H1 (cell line): Measurements from ENCODE around the gene TCF25. TPM values are rescaled to one million over a fixed set of nuclear protein-coding genes. Genes with fewer than 3 reads are reported as not detected.

ENCODE experiments used
- CTCF ChIA-PET: fragments of 300-600 bp; sonication (Branson Sonifier 250); formaldehyde crosslinking; loops from one replicate; lab custom pipeline; 2021; ENCODE audit not compliant: partially characterized antibody; lab: Charles Lee
- POLR2A ChIA-PET: fragments of 300-600 bp; sonication (Branson Sonifier 250); formaldehyde crosslinking; loops from one replicate; lab custom pipeline; 2021; ENCODE audit warnings: inconsistent platforms; ENCODE audit not compliant: partially characterized antibody; lab: Charles Lee
- DNase-seq, 2 experiments: peaks; one replicate each; pipeline versions ENCODE4 v3.0.0 to v3.0.0-alpha.2; 2010 to 2022; ENCODE audit warnings: low spot score in 2 of 2, low read depth in 1 of 2, mixed read lengths in 1 of 2
- FAIRE-seq: peaks from 2 replicates; lab custom pipeline; 2011; peaks lifted over from hg19 to GRCh38; lab: Jason Lieb, UNC
- H2AFZ ChIP-seq: 2 replicates; pipeline ENCODE4 v1.8.1; 2012; ENCODE audit warnings: low read length, inconsistent platforms
- H2AK5ac ChIP-seq: 2 replicates; pipeline ENCODE4 v1.6.1; 2013; ENCODE audit warnings: low read depth, low read length
- H2BK120ac ChIP-seq: replicated peaks from 2 replicates; pipeline ENCODE3; 2013; ENCODE audit warnings: low read depth, low read length, inconsistent platforms
- H2BK12ac ChIP-seq: 2 replicates; pipeline ENCODE4 v1.6.1; 2013; ENCODE audit warnings: low read depth, low read length
- H2BK15ac ChIP-seq: 2 replicates; pipeline ENCODE4 v1.6.1; 2013; ENCODE audit warnings: low read length
- H2BK20ac ChIP-seq: 2 replicates; pipeline ENCODE4 v1.6.1; 2013; ENCODE audit warnings: low read length
- H2BK5ac ChIP-seq: 2 replicates; pipeline ENCODE4 v1.6.1; 2013; ENCODE audit warnings: low read depth, low read length
- H3K14ac ChIP-seq: 2 replicates; pipeline ENCODE4 v1.6.1; 2013; ENCODE audit warnings: inconsistent platforms; ENCODE audit not compliant: insufficient read length
- H3K18ac ChIP-seq: 2 replicates; pipeline ENCODE4 v1.6.1; 2013; ENCODE audit warnings: low read length; ENCODE audit errors: extremely low read depth
- H3K23ac ChIP-seq: 2 replicates; pipeline ENCODE4 v1.6.1; 2013; ENCODE audit warnings: inconsistent platforms; ENCODE audit not compliant: insufficient read length
- H3K23me2 ChIP-seq: 2 replicates; pipeline ENCODE4 v1.6.1; 2013; ENCODE audit warnings: low read depth, low read length
- H3K27ac ChIP-seq: 2 replicates; pipeline ENCODE4 v1.6.1; 2011; ENCODE audit warnings: low read depth, low read length, inconsistent platforms
- H3K27me3 ChIP-seq, 4 experiments: replicated peaks in 1 of 4; 1 replicate in 1 of 4; 2 replicates in 3 of 4; pipeline versions ENCODE4 v1.6.1 to v1.8.1; 2011 to 2013; ENCODE audit warnings: low read length in 3 of 4, mild to moderate bottlenecking in 3 of 4, inconsistent platforms in 2 of 4, mixed read lengths in 2 of 4, moderate library complexity in 1 of 4; ENCODE audit not compliant: control insufficient read depth in 3 of 4, insufficient read depth in 3 of 4; ENCODE audit errors: extremely low read depth in 1 of 4
- H3K36me3 ChIP-seq, 4 experiments: 2 replicates each; pipeline versions ENCODE4 v1.6.1 to v1.8.1; 2011 to 2013; ENCODE audit warnings: mild to moderate bottlenecking in 4 of 4, low read length in 3 of 4, moderate library complexity in 2 of 4, control low read depth in 1 of 4, inconsistent platforms in 1 of 4; ENCODE audit not compliant: insufficient read depth in 4 of 4, control insufficient read depth in 2 of 4
- H3K4ac ChIP-seq: replicated peaks from 2 replicates; pipeline ENCODE3; 2013; ENCODE audit warnings: low read length, low read depth, mixed read lengths, inconsistent platforms; ENCODE audit not compliant: insufficient read length
- H3K4me1 ChIP-seq, 4 experiments: replicated peaks in 1 of 4; 1 replicate in 1 of 4; 2 replicates in 3 of 4; pipeline versions ENCODE4 v1.6.1 to v1.8.1; 2011 to 2013; ENCODE audit warnings: low read length in 3 of 4, inconsistent platforms in 2 of 4, mixed read lengths in 1 of 4; ENCODE audit not compliant: insufficient read depth in 4 of 4, control insufficient read depth in 3 of 4
- H3K4me2 ChIP-seq, 2 experiments: 2 replicates each; pipeline versions ENCODE4 v1.6.1 to v1.8.1; 2011 to 2013; ENCODE audit warnings: low read depth in 2 of 2, low read length in 2 of 2, control low read depth in 1 of 2, inconsistent platforms in 1 of 2, mild to moderate bottlenecking in 1 of 2; ENCODE audit not compliant: insufficient read depth in 1 of 2
- H3K4me3 ChIP-seq, 4 experiments: fragments of 200-600, 300-600 bp in 1 of 4; sonication (generic), shearing (Covaris generic), sonication (Bioruptor Twin) in 1 of 4; 2 replicates each; pipeline versions ENCODE4 v1.5.1 to v1.8.1; 2011 to 2016; ENCODE audit warnings: low read length in 4 of 4, low read depth in 3 of 4, control low read depth in 2 of 4, inconsistent platforms in 2 of 4, mild to moderate bottlenecking in 2 of 4, mixed read lengths in 1 of 4, moderate library complexity in 1 of 4; ENCODE audit not compliant: insufficient read depth in 2 of 4; ENCODE audit errors: extremely low read depth in 1 of 4
- H3K56ac ChIP-seq: replicated peaks from 2 replicates; pipeline ENCODE3; 2013; ENCODE audit warnings: low read depth, mild to moderate bottlenecking, mixed read lengths, low read length, inconsistent platforms; ENCODE audit not compliant: insufficient read length
- H3K79me1 ChIP-seq: 2 replicates; pipeline ENCODE4 v1.6.1; 2013; ENCODE audit warnings: low read depth, low read length, control low read depth
- H3K79me2 ChIP-seq, 2 experiments: 2 replicates each; pipeline versions ENCODE4 v1.6.1 to v1.8.1; 2012 to 2013; ENCODE audit warnings: low read length in 2 of 2, mild to moderate bottlenecking in 2 of 2, inconsistent platforms in 1 of 2; ENCODE audit not compliant: insufficient read depth in 2 of 2, control insufficient read depth in 1 of 2
- H3K9ac ChIP-seq, 4 experiments: replicated peaks in 1 of 4; 1 replicate in 1 of 4; 2 replicates in 3 of 4; pipeline versions ENCODE4 v1.6.1 to v1.8.1; 2011 to 2013; ENCODE audit warnings: low read depth in 3 of 4, low read length in 3 of 4, control low read depth in 2 of 4, mild to moderate bottlenecking in 2 of 4, moderate library complexity in 2 of 4, inconsistent platforms in 1 of 4; ENCODE audit errors: extremely low read depth in 1 of 4
- H3K9me3 ChIP-seq, 2 experiments: 2 replicates each; pipeline versions ENCODE4 v1.6.1 to v1.8.1; 2012 to 2013; ENCODE audit warnings: mild to moderate bottlenecking in 2 of 2, moderate library complexity in 2 of 2, control low read depth in 1 of 2, inconsistent platforms in 1 of 2, low read depth in 1 of 2, low read length in 1 of 2, mixed read lengths in 1 of 2; ENCODE audit not compliant: insufficient read depth in 2 of 2
- H4K20me1 ChIP-seq, 2 experiments: replicated peaks in 1 of 2; 2 replicates each; pipeline versions ENCODE3 to v1.8.1; 2011 to 2013; ENCODE audit warnings: inconsistent platforms in 2 of 2, low read length in 2 of 2, mild to moderate bottlenecking in 1 of 2; ENCODE audit not compliant: insufficient read depth in 2 of 2, control insufficient read depth in 1 of 2
- H4K5ac ChIP-seq: 2 replicates; pipeline ENCODE4 v1.6.1; 2013; ENCODE audit warnings: low read length, low read depth, mixed read lengths, inconsistent platforms; ENCODE audit not compliant: insufficient read length
- H4K8ac ChIP-seq: 2 replicates; pipeline ENCODE4 v1.8.0; 2013; ENCODE audit warnings: mild to moderate bottlenecking, moderate library complexity, low read length, inconsistent platforms; ENCODE audit not compliant: insufficient read depth; ENCODE audit errors: extremely low read depth
- H4K91ac ChIP-seq: replicated peaks from 2 replicates; pipeline ENCODE3; 2013; ENCODE audit warnings: low read length, mixed read lengths, inconsistent platforms; ENCODE audit not compliant: insufficient read length
- CBX8 ChIP-seq: fragments of 300-800, 300-1000 bp; sonication (generic); IDR thresholded peaks from 2 replicates; pipeline ENCODE4 v1.7.1; 2016; ENCODE audit warnings: low read depth, low read length, borderline replicate concordance
- CHD1 ChIP-seq: IDR thresholded peaks from 2 replicates; pipeline ENCODE4 v1.6.1; 2012; ENCODE audit warnings: low read depth, low read length, improper control_type of control experiment
- EGR1 ChIP-seq: IDR thresholded peaks from 2 replicates; pipeline ENCODE4 v1.6.1; 2011; ENCODE audit warnings: low read depth, low read length, borderline replicate concordance
- EP300 ChIP-seq, 2 experiments: IDR thresholded peaks; 1 replicate in 1 of 2; 2 replicates in 1 of 2; pipeline ENCODE4 v1.6.1; 2011 to 2012; ENCODE audit warnings: low read depth in 2 of 2, low read length in 2 of 2, mild to moderate bottlenecking in 2 of 2, borderline replicate concordance in 1 of 2, inconsistent platforms in 1 of 2, moderate library complexity in 1 of 2
- JUND ChIP-seq: IDR thresholded peaks from 2 replicates; pipeline ENCODE4 v1.6.1; 2011; ENCODE audit warnings: mild to moderate bottlenecking, improper control_type of control experiment, low read length
- NANOG ChIP-seq: IDR thresholded peaks from 2 replicates; pipeline ENCODE4 v1.6.1; 2011; ENCODE audit warnings: low read length, low read depth, mild to moderate bottlenecking, inconsistent platforms; ENCODE audit not compliant: insufficient read depth, poor library complexity, severe bottlenecking
- NRF1 ChIP-seq: IDR thresholded peaks from 2 replicates; pipeline ENCODE4 v1.6.1; 2011; ENCODE audit warnings: mild to moderate bottlenecking, low read depth, low read length, improper control_type of control experiment
- RBBP5 ChIP-seq: IDR thresholded peaks from 2 replicates; pipeline ENCODE4 v1.7.1; 2012; ENCODE audit warnings: low read depth, mild to moderate bottlenecking, inconsistent platforms, low read length, moderate library complexity, borderline replicate concordance
- TBP ChIP-seq: IDR thresholded peaks from 2 replicates; pipeline ENCODE4 v1.6.1; 2011; ENCODE audit warnings: low read depth, low read length, improper control_type of control experiment
- WGBS, 2 experiments: shearing (Covaris generic) in 1 of 2; methylation state at CpG; one replicate each; pipeline versions ENCODE4 v1.1.6 to v1.1.7; 2013 to 2015; ENCODE audit warnings: low lambda C conversion rate in 2 of 2, mixed read lengths in 2 of 2, inconsistent platforms in 1 of 2, low coverage in 1 of 2, missing lambda C conversion rate in 1 of 2; ENCODE audit not compliant: insufficient replicate concordance in 2 of 2, insufficient coverage in 1 of 2, insufficient read length in 1 of 2; ENCODE audit errors: extremely low coverage in 1 of 2, missing lambda C conversion rate in 1 of 2; 5-methylcytosine and 5-hydroxymethylcytosine counted together
- polyA plus RNA-seq, 7 experiments: library from polyadenylated mRNA; depleted of rRNA in 3 of 7; stranded (reverse) in 5 of 7; unstranded in 2 of 7; fragments of >200 nt in 5 of 7; fragments of 200-250 nt in 2 of 7; gene quantifications; 1 replicate in 5 of 7; 2 replicates in 1 of 7; 4 replicates in 1 of 7; pipeline versions ENCODE4 v1.2.1 to v1.2.3, GENCODE V29; 2011 to 2013; ENCODE audit warnings: missing spikeins in 2 of 7, mixed read lengths in 2 of 7
- total RNA-seq: library from RNA; stranded (reverse); fragmentation: NEBNext Ultra II Directional; extraction: Animal tissue kit (Norgen Biotek cat#: 25700); gene quantifications from 2 replicates; pipeline ENCODE4 v1.2.1, GENCODE V29; 2021
- TF ChIP-seq, protein P1 (sequence below), 3 experiments: IDR thresholded peaks; 1 replicate in 2 of 3; 2 replicates in 1 of 3; pipeline versions ENCODE4 v1.5.1 to v1.6.1; 2011; ENCODE audit warnings: low read length in 3 of 3, mild to moderate bottlenecking in 3 of 3, inconsistent platforms in 2 of 3, low read depth in 1 of 3, moderate library complexity in 1 of 3; ENCODE audit not compliant: insufficient read depth in 1 of 3; ENCODE audit errors: control extremely low read depth in 1 of 3

Gene TCF25
- total and polyA plus RNA-seq, 2 of the 8 experiments (the other 6 are each of a cell fraction or from before 2014, with no cell fraction given), result 78.1 to 102 TPM

GRCh38 chr16:89952049-89952448, 78.7 kb downstream of the TCF25 start:
- no peak overlapping the region for H3K14ac ChIP-seq
- CTCF ChIA-PET, result interaction anchor here (1.8 to 3.9 kb wide), 3 partner anchors 12 to 21 kb away, joined by 5 to 15 read pairs (median 5); no protein-coding TSS in a partner anchor
- TF ChIP-seq EP300 (IDR thresholded peaks at IDR 0.05; ENCODE audit: borderline replicate concordance in 1 of 2, low read depth in 2 of 2, low read length in 2 of 2) (no peak), JUND (no peak), RBBP5 (no peak), CBX8 (no peak), CHD1 (no peak), EGR1 (no peak), NRF1 (no peak), NANOG (no peak), TBP (no peak)
- TF ChIP-seq, protein P1, sequence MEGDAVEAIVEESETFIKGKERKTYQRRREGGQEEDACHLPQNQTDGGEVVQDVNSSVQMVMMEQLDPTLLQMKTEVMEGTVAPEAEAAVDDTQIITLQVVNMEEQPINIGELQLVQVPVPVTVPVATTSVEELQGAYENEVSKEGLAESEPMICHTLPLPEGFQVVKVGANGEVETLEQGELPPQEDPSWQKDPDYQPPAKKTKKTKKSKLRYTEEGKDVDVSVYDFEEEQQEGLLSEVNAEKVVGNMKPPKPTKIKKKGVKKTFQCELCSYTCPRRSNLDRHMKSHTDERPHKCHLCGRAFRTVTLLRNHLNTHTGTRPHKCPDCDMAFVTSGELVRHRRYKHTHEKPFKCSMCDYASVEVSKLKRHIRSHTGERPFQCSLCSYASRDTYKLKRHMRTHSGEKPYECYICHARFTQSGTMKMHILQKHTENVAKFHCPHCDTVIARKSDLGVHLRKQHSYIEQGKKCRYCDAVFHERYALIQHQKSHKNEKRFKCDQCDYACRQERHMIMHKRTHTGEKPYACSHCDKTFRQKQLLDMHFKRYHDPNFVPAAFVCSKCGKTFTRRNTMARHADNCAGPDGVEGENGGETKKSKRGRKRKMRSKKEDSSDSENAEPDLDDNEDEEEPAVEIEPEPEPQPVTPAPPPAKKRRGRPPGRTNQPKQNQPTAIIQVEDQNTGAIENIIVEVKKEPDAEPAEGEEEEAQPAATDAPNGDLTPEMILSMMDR (IDR thresholded peaks at IDR 0.05; ENCODE audit: control extremely low read depth in 1 of 3, insufficient read depth in 1 of 3, low read depth in 1 of 3, low read length in 3 of 3), result no peak

More at GRCh38 chr16:89952049-89952448, 78.7 kb downstream of the TCF25 start:
- Histone ChIP-seq H3K27me3 (peaks cover 3 to 17% (median 12%) of the 10 kb centered on the region in 4 experiments), H3K4me3 (no peak overlapping the region), H4K20me1 (peaks cover 6 to 11% of the 10 kb centered on the region in 2 experiments), H2BK15ac (no peak overlapping the region), H2BK120ac (no peak overlapping the region), H4K8ac (no peak overlapping the region), H3K79me1 (no peaks in the 10 kb centered on the region), H4K91ac (no peak overlapping the region), H3K79me2 (no peaks in the 10 kb centered on the region), H3K23ac (no peak overlapping the region), H3K9me3 (no peaks in the 10 kb centered on the region), H3K56ac (no peak overlapping the region), H2BK20ac (no peak overlapping the region), H3K27ac (no peak overlapping the region), H3K18ac (no peak overlapping the region), H2AK5ac (no peak overlapping the region), H3K4me2 (no peak overlapping the region), H3K36me3 (no peaks in the 10 kb centered on the region), H3K4ac (no peak overlapping the region), H2BK12ac (no peak overlapping the region), H2BK5ac (no peak overlapping the region), H3K9ac (no peak overlapping the region), H3K23me2 (peaks cover 7% of the 10 kb centered on the region; the same call in 1 of the 2 replicates), H4K5ac (no peak overlapping the region), H2AFZ (no peak overlapping the region), H3K4me1 (peaks cover 0 to 11% (median 5%) of the 10 kb centered on the region in 4 experiments; a peak in 5 of 7 replicates)
- POLR2A ChIA-PET, result interaction anchor here (0.9 to 9.2 kb wide), 4 partner anchors 14 to 28 kb away, joined by 3 to 42 read pairs (median 8); partner anchors contain the start of gene TUBB3
- FAIRE-seq (no peak), DNase-seq (no peak)
- WGBS, 2 experiments, result 94% methylated on average over 12 of the region's 12 CpGs; no CpG with 5 or more reads in 1 of the 2 experiments
